IMR-90 (cell line): Measurements from ENCODE around the gene RIMBP2. TPM values are rescaled to one million over a fixed set of nuclear protein-coding genes. Genes with fewer than 3 reads are reported as not detected.

ENCODE experiments used
- ATAC-seq: fragments of 200-7000 bp; cut with Tn5 transposase; 2 replicates; pipeline ENCODE4 v1.9.1; 2020; ENCODE audit warnings: low read depth, mild to moderate bottlenecking, moderate library complexity
- BruUV-seq: library from RNA; stranded (reverse); fragments of 400-500 nt; replicated peaks from 2 replicates; lab custom pipeline; 2021; lab: Mats Ljungman, UMichigan
- CTCF ChIA-PET: fragments of 300-600 bp; formaldehyde crosslinking; extraction: SDS; loops from one replicate; lab custom pipeline; 2021; ENCODE audit warnings: antibody characterized with exemption; lab: Yijun Ruan, JAX
- POLR2A ChIA-PET: fragments of 300-600 bp; sonication (Branson Sonifier 250); formaldehyde crosslinking; loops from one replicate; lab custom pipeline; 2022; ENCODE audit warnings: antibody characterized with exemption; ENCODE audit not compliant: unreplicated experiment; lab: Charles Lee
- DNase-seq: peaks from one replicate; pipeline ENCODE4 v3.0.0; 2013
- H2AFZ ChIP-seq: replicated peaks from 2 replicates; pipeline ENCODE3; 2013; ENCODE audit warnings: low read length, mild to moderate bottlenecking; ENCODE audit not compliant: poor library complexity
- H2AK5ac ChIP-seq: 2 replicates; pipeline ENCODE4 v1.6.1; 2013; ENCODE audit warnings: low read depth, low read length, inconsistent platforms
- H2AK9ac ChIP-seq: replicated peaks from 2 replicates; pipeline ENCODE3; 2013; ENCODE audit warnings: mild to moderate bottlenecking, low read depth, low read length, moderate library complexity; ENCODE audit not compliant: poor library complexity
- H2BK120ac ChIP-seq: 2 replicates; pipeline ENCODE4 v1.6.1; 2013; ENCODE audit warnings: low read depth, low read length, inconsistent platforms
- H2BK15ac ChIP-seq: 3 replicates; pipeline ENCODE4 v1.6.1; 2013; ENCODE audit warnings: low read depth, low read length, inconsistent platforms
- H2BK20ac ChIP-seq: 2 replicates; pipeline ENCODE4 v1.6.1; 2013; ENCODE audit warnings: low read depth, mild to moderate bottlenecking, inconsistent platforms, low read length, moderate library complexity
- H2BK5ac ChIP-seq: 2 replicates; pipeline ENCODE4 v1.6.1; 2013; ENCODE audit warnings: mild to moderate bottlenecking, low read depth, low read length, inconsistent platforms; ENCODE audit not compliant: poor library complexity, severe bottlenecking
- H3K14ac ChIP-seq: replicated peaks from 2 replicates; pipeline ENCODE4 v1.6.1; 2013; ENCODE audit warnings: low read depth, low read length, inconsistent platforms
- H3K18ac ChIP-seq: 2 replicates; pipeline ENCODE4 v1.6.1; 2013; ENCODE audit warnings: low read depth, low read length, control low read depth
- H3K23ac ChIP-seq: 2 replicates; pipeline ENCODE4 v1.6.1; 2013; ENCODE audit warnings: low read depth, low read length, inconsistent platforms
- H3K27ac ChIP-seq: 2 replicates; pipeline ENCODE4 v1.5.1; 2013; ENCODE audit warnings: mild to moderate bottlenecking, control low read depth, low read length; ENCODE audit not compliant: insufficient read depth
- H3K27me3 ChIP-seq: 2 replicates; pipeline ENCODE4 v1.6.1; 2013; ENCODE audit warnings: low read length; ENCODE audit not compliant: control insufficient read depth, insufficient read depth
- H3K36me3 ChIP-seq: 2 replicates; pipeline ENCODE4 v1.6.1; 2013; ENCODE audit warnings: low read length, mixed read lengths; ENCODE audit not compliant: control insufficient read depth, insufficient read depth
- H3K4ac ChIP-seq: 2 replicates; pipeline ENCODE4 v1.6.1; 2013; ENCODE audit warnings: low read depth, low read length, inconsistent platforms
- H3K4me1 ChIP-seq: 2 replicates; pipeline ENCODE4 v1.6.1; 2013; ENCODE audit warnings: low read length, mixed read lengths; ENCODE audit not compliant: control insufficient read depth, insufficient read depth
- H3K4me2 ChIP-seq: 2 replicates; pipeline ENCODE4 v1.6.1; 2013; ENCODE audit warnings: low read depth, mild to moderate bottlenecking, control low read depth, low read length, moderate library complexity
- H3K4me3 ChIP-seq: 2 replicates; pipeline ENCODE4 v1.5.1; 2013; ENCODE audit warnings: low read depth, mild to moderate bottlenecking, control low read depth, low read length, moderate library complexity; ENCODE audit not compliant: insufficient read depth
- H3K56ac ChIP-seq: 2 replicates; pipeline ENCODE4 v1.6.1; 2013; ENCODE audit warnings: low read length, inconsistent platforms; ENCODE audit not compliant: insufficient read depth; ENCODE audit errors: extremely low read depth
- H3K79me1 ChIP-seq, 2 experiments: 2 replicates each; pipeline ENCODE4 v1.6.1; 2013; ENCODE audit warnings: low read length in 2 of 2, inconsistent platforms in 1 of 2, low read depth in 1 of 2
- H3K9ac ChIP-seq: 2 replicates; pipeline ENCODE4 v1.6.1; 2013; ENCODE audit warnings: low read depth, low read length, control low read depth
- H3K9me1 ChIP-seq: 2 replicates; pipeline ENCODE4 v1.6.1; 2013; ENCODE audit warnings: low read length, inconsistent platforms; ENCODE audit not compliant: insufficient read depth
- H3K9me3 ChIP-seq: 2 replicates; pipeline ENCODE4 v1.6.1; 2013; ENCODE audit warnings: low read length; ENCODE audit not compliant: control insufficient read depth, insufficient read depth
- H4K20me1 ChIP-seq: 2 replicates; pipeline ENCODE4 v1.6.1; 2013; ENCODE audit warnings: low read length, inconsistent platforms; ENCODE audit not compliant: insufficient read depth
- H4K5ac ChIP-seq: 2 replicates; pipeline ENCODE4 v1.6.1; 2013; ENCODE audit warnings: mild to moderate bottlenecking, low read depth, low read length, control low read depth
- H4K8ac ChIP-seq, 2 experiments: 2 replicates each; pipeline ENCODE4 v1.6.1; 2013; ENCODE audit warnings: low read depth in 2 of 2, low read length in 2 of 2, control low read depth in 1 of 2, inconsistent platforms in 1 of 2
- H4K91ac ChIP-seq: 2 replicates; pipeline ENCODE4 v1.6.1; 2013; ENCODE audit warnings: low read depth, low read length, inconsistent platforms; ENCODE audit not compliant: insufficient read depth
- RCOR1 ChIP-seq: IDR thresholded peaks from 2 replicates; pipeline ENCODE4 v1.6.1; 2012; ENCODE audit warnings: mild to moderate bottlenecking, low read length, improper control_type of control experiment; ENCODE audit not compliant: insufficient replicate concordance
- USF2 ChIP-seq: fragments of 150-350 bp; IDR thresholded peaks from 2 replicates; pipeline ENCODE4 v1.6.1; 2017; ENCODE audit warnings: mild to moderate bottlenecking, antibody characterized with exemption, low read length, low read depth
- WGBS, 2 experiments: methylation state at CpG; one replicate each; pipeline versions ENCODE4 v1.1.5 to v1.1.7; 2013; ENCODE audit warnings: missing lambda C conversion rate in 2 of 2; ENCODE audit not compliant: insufficient read length in 1 of 2; ENCODE audit errors: extremely low coverage in 2 of 2; 5-methylcytosine and 5-hydroxymethylcytosine counted together
- dilution Hi-C: fragments of 300-500 bp; cut with HindIII; formaldehyde crosslinking; loops from one replicate; pipeline ENCODE4 v1.14.3; 2018; ENCODE audit warnings: low sequenced_read_pairs; ENCODE audit not compliant: unreplicated experiment
- in situ Hi-C: fragments of 300-500 bp; cut with MboI; formaldehyde crosslinking; loops from 3 replicates; pipeline ENCODE4 v1.14.3; 2019; ENCODE audit warnings: low sequenced_read_pairs, inconsistent platforms, mixed read lengths
- intact Hi-C: fragments of 100-400 bp; cut with micrococcal nuclease; formaldehyde crosslinking; loops from 2 replicates; pipeline ENCODE4 v1.10.0; 2022
- polyA plus RNA-seq, 3 experiments: library from polyadenylated mRNA; depleted of rRNA; stranded (reverse); fragments of >200 nt; gene quantifications; 2 replicates each; pipeline ENCODE4 v1.2.3, GENCODE V29; 2012; ENCODE audit warnings: low replicate concordance in 1 of 3
- total RNA-seq: library from RNA; depleted of rRNA; stranded (reverse); fragments of >200 nt; gene quantifications from 2 replicates; pipeline ENCODE4 v1.2.3, GENCODE V29; 2012

Gene RIMBP2
- total and polyA plus RNA-seq, 2 of the 4 experiments (the other 2 are of a cell fraction) = not detected

GRCh38 chr12:130589540-130590317, 126.4 kb downstream of the RIMBP2 start:
- Histone ChIP-seq H3K79me1 (no peaks in the 10 kb centered on the region), H2AK5ac (no peak overlapping the region), H2BK15ac (no peak overlapping the region), H3K9me1 (no peaks in the 10 kb centered on the region), H4K91ac (no peak overlapping the region), H4K5ac (no peak overlapping the region), H2AFZ (no peak overlapping the region), H3K23ac (no peak overlapping the region), H3K14ac (no peak overlapping the region), H3K4me2 (no peak overlapping the region), H3K9me3 (peaks cover 32% of the 10 kb centered on the region), H2BK20ac (no peak overlapping the region), H3K27ac (no peak overlapping the region), H3K4me3 (no peak overlapping the region), H3K4me1 (no peaks in the 10 kb centered on the region), H3K27me3 (no peaks in the 10 kb centered on the region), H2AK9ac (no peak overlapping the region), H3K36me3 (no peaks in the 10 kb centered on the region), H3K18ac (no peak overlapping the region), H2BK5ac (no peak overlapping the region), H3K56ac (no peak overlapping the region), H4K8ac (no peak overlapping the region), H2BK120ac (no peak overlapping the region), H4K20me1 (no peaks in the 10 kb centered on the region), H3K9ac (no peak overlapping the region), H3K4ac (no peak overlapping the region)
- TF ChIP-seq USF2 (no peak), RCOR1 (no peak)
- dilution Hi-C loops (no loop called here), in situ Hi-C loops (no loop called here), intact Hi-C loops (no loop called here)
- no CpG with 5 or more reads among the region's 11 CpGs for WGBS, 2 experiments
- BruUV-seq = no TSS peak
- ATAC-seq = no peak
- ChIA-PET CTCF (no interaction called here), POLR2A (no interaction called here)
- DNase-seq = no peak
